GM12872 (cell line): Measurements from ENCODE around the gene HS1BP3.

Experiments used
- CTCF ChIP-seq: IDR thresholded peaks from 3 replicates; pipeline ENCODE4 v1.5.1; 2011; ENCODE audit warnings: low read depth, mild to moderate bottlenecking, low read length, moderate library complexity; ENCODE audit not compliant: insufficient read depth

The HS1BP3 gene

GRCh38 chr2:20647211-20647610 is 3.7 kb downstream of the HS1BP3 start:
- TF ChIP-seq CTCF = no peak

GRCh38 chr2:20646446-20646845 is 4.5 kb downstream of the HS1BP3 start:
- no peak for TF ChIP-seq CTCF

GRCh38 chr2:20645761-20646160 is 5.1 kb downstream of the HS1BP3 start:
- no peak for TF ChIP-seq CTCF

- no peak for TF ChIP-seq CTCF
Measured at GRCh38 chr2:20645301-20645701, 5.6 kb downstream of the HS1BP3 start.

- no peak for TF ChIP-seq CTCF
Measured at GRCh38 chr2:20643826-20644225, 7.1 kb downstream of the HS1BP3 start.

- no peak for TF ChIP-seq CTCF
Measured at GRCh38 chr2:20643060-20643459, 7.8 kb downstream of the HS1BP3 start.

GRCh38 chr2:20642055-20642971 is 8.6 kb downstream of the HS1BP3 start:
- peak; percentile 98 for TF ChIP-seq CTCF
